Natural killer cell (primary cell): Measurements from ENCODE around the gene LPIN1. TPM values are rescaled to one million over a fixed set of nuclear protein-coding genes. Genes with fewer than 3 reads are reported as not detected.
"Not testable (repeated sequence)": the region's sequence is repeated elsewhere in the genome, so short reads cannot be mapped to it uniquely, and the experiment has no call there.

ENCODE experiments used
- ATAC-seq, 3 donors: fragments of 150-1000 bp in 2 of 3; fragments of 200-7000 bp in 1 of 3; cut with Tn5 transposase; 1 replicate in 1 of 3; 2 replicates in 2 of 3; pipeline ENCODE4 v1.10.0; 2021; ENCODE audit warnings: mild to moderate bottlenecking in 2 of 3, moderate library complexity in 2 of 3
- DNase-seq, 2 donors: peaks; one replicate each; pipeline versions ENCODE4 v3.0.0 to v3.0.0-alpha.2; 2013 to 2021; ENCODE audit warnings: mixed read lengths in 1 of 2
- H3K27ac ChIP-seq: one replicate; pipeline ENCODE4 v1.5.1; 2013; ENCODE audit warnings: mild to moderate bottlenecking, low read length
- H3K27me3 ChIP-seq: one replicate; pipeline ENCODE4 v1.6.1; 2013; ENCODE audit warnings: low read length; ENCODE audit not compliant: control insufficient read depth, insufficient read depth
- H3K36me3 ChIP-seq: one replicate; pipeline ENCODE4 v1.6.1; 2013; ENCODE audit warnings: low read length; ENCODE audit not compliant: control insufficient read depth, insufficient read depth
- H3K4me1 ChIP-seq: one replicate; pipeline ENCODE4 v1.6.1; 2013; ENCODE audit warnings: low read length; ENCODE audit not compliant: control insufficient read depth, insufficient read depth
- H3K4me3 ChIP-seq: one replicate; pipeline ENCODE4 v1.5.1; 2013; ENCODE audit warnings: low read length
- H3K9me3 ChIP-seq: one replicate; pipeline ENCODE4 v1.6.1; 2013; ENCODE audit warnings: low read length; ENCODE audit not compliant: control insufficient read depth, insufficient read depth
- H3K27ac Mint-ChIP-seq, 2 donors: one replicate each; pipeline ENCODE4 v1.8.0; 2022; ENCODE audit warnings: mild to moderate bottlenecking in 2 of 2, mixed read lengths in 2 of 2, moderate library complexity in 1 of 2
- H3K27me3 Mint-ChIP-seq, 2 donors: one replicate each; pipeline ENCODE4 v1.8.0; 2022; ENCODE audit warnings: low read depth in 2 of 2, mixed read lengths in 2 of 2
- H3K36me3 Mint-ChIP-seq: one replicate; pipeline ENCODE4 v1.8.0; 2022; ENCODE audit warnings: mixed read lengths
- H3K4me1 Mint-ChIP-seq, 2 donors: one replicate each; pipeline ENCODE4 v1.8.0; 2022; ENCODE audit warnings: mixed read lengths in 2 of 2
- H3K4me3 Mint-ChIP-seq: one replicate; pipeline ENCODE4 v1.8.0; 2022; ENCODE audit warnings: mild to moderate bottlenecking, moderate library complexity, mixed read lengths
- H3K9me3 Mint-ChIP-seq, 2 donors: one replicate each; pipeline ENCODE4 v1.8.0; 2022; ENCODE audit warnings: mixed read lengths in 2 of 2
- WGBS: methylation state at CpG from one replicate; pipeline ENCODE4 v1.1.7; 2013; ENCODE audit warnings: missing lambda C conversion rate; ENCODE audit not compliant: insufficient coverage; 5-methylcytosine and 5-hydroxymethylcytosine counted together
- intact Hi-C: fragments of 100-400 bp; cut with micrococcal nuclease; formaldehyde crosslinking; loops from one replicate; pipeline ENCODE4 v1.14.2; 2022
- total RNA-seq, 4 donors: library from RNA; stranded (reverse); fragments of 120-200 nt in 1 of 4; gene quantifications; one replicate each; pipeline versions ENCODE4 v1.2.3 to v1.2.4, GENCODE V29; 2013 to 2022
- TF ChIP-seq, protein P1 (sequence below): fragments of 200-600 bp; IDR thresholded peaks from one replicate; pipeline ENCODE4 v1.8.0; 2022; ENCODE audit warnings: antibody characterized with exemption

LPIN1 gene
- total RNA-seq, 3 donors from 2014 or later (not counting 1 experiment from before 2014, with no cell fraction given), result 95.0 to 122 (median 118) TPM

DNA sequence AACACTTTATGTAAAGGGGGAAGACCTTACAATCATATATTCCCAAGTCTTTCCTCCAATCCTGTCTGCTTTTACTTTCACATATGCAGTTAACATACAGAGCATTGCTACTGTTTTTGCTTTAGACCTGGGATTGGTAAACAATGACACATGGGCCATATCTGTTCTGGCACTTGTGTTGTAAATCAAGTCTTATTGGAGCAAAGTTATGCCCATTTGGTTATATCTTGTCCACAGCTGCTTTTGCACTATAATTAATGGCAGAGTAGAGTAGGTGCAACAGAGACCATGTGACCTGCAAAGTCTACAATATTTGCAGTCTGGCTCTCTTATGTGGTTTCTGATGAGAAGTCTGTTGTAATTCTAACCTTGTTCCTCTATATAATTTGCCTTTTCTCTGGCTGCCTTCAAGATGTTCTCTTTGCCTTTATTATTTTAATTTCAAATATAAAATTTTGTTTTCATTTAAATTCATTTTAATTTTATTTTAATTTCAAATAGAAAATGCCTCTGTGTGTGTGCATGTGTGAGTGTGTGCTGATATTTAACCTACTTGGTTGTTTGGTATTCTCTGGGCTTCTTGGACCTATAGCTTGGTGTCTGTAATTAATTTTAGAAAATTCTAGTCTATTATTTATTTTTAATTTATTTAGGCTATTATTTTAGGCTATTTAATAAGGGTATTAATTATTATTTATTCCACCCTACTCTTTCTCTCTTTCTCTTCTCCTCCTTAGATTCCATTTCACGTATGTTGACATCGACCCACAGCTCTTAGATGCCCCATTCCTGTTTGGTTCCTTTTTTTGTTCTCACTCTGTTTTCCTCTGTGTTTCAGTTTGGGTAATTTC, 16.8 kb upstream of the LPIN1 start:
- intact Hi-C loops, result no loop called here
- no peak for ATAC-seq

DNA sequence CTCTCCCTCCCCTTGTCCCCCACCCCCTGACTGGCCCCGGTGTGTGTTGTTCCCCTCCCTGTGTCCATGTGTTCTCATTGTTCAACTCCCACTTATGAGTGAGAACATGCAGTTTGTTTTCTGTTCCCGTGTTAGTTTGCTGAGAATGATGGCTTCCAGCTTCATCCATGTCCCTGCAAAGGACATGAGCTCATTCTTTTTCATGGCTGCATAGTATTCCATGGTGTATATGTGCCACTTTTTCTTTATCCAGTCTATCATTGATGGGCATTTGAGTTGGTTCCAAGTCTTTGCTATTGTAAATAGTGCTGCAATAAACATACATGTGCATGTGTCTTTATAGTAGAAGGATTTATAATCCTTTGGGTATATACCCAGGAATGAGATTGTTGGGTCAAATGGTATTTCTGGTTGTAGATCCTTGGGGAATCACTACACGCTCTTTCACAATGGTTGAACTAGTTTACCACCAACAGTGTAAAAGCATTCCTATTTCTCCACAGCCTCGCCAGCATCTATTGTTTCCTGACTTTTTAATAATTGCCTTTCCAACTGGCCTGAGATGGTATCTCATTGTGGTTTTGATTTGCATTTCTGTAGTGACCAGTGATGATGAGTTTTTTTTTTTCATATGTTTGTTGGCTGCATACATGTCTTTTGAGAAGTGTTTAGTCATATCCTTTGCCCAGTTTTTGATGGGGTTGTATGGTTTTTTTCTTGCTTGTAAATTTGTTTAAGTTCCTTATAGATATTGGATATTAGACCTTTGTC, 15.0 kb upstream of the LPIN1 start:
- peaks cover 26 to 36% of the 10 kb centered on the region in 2 donors for H3K27me3 Mint-ChIP-seq
- H3K4me3 ChIP-seq, H3K9me3 Mint-ChIP-seq, H3K36me3 ChIP-seq, H3K27me3 ChIP-seq, H3K27ac ChIP-seq, intact Hi-C loops, DNase-seq, H3K9me3 ChIP-seq, H3K4me3 Mint-ChIP-seq, H3K4me1 Mint-ChIP-seq, ATAC-seq, H3K36me3 Mint-ChIP-seq, H3K27ac Mint-ChIP-seq, H3K4me1 ChIP-seq: not testable (repeated sequence)
- 96% methylated on average over 4 of the region's 4 CpGs for WGBS

More for the DNA sequence above, 16.8 kb upstream of the LPIN1 start:
- H3K27me3 ChIP-seq, result peaks cover 3% of the 10 kb centered on the region
- no peak overlapping the region for H3K27ac ChIP-seq
- Mint-ChIP-seq H3K4me1 (no peaks in the 10 kb centered on the region), H3K4me3 (no peak overlapping the region), H3K27ac (no peak overlapping the region), H3K27me3 (peaks cover 26 to 36% of the 10 kb centered on the region in 2 donors), H3K36me3 (no peaks in the 10 kb centered on the region), H3K9me3 (no peaks in the 10 kb centered on the region)
- no peak for DNase-seq
- no peaks in the 10 kb centered on the region for H3K9me3 ChIP-seq
- H3K4me3 ChIP-seq, result no peak overlapping the region
- no peaks in the 10 kb centered on the region for H3K36me3 ChIP-seq
- H3K4me1 ChIP-seq, result no peaks in the 10 kb centered on the region
- TF ChIP-seq, protein P1, sequence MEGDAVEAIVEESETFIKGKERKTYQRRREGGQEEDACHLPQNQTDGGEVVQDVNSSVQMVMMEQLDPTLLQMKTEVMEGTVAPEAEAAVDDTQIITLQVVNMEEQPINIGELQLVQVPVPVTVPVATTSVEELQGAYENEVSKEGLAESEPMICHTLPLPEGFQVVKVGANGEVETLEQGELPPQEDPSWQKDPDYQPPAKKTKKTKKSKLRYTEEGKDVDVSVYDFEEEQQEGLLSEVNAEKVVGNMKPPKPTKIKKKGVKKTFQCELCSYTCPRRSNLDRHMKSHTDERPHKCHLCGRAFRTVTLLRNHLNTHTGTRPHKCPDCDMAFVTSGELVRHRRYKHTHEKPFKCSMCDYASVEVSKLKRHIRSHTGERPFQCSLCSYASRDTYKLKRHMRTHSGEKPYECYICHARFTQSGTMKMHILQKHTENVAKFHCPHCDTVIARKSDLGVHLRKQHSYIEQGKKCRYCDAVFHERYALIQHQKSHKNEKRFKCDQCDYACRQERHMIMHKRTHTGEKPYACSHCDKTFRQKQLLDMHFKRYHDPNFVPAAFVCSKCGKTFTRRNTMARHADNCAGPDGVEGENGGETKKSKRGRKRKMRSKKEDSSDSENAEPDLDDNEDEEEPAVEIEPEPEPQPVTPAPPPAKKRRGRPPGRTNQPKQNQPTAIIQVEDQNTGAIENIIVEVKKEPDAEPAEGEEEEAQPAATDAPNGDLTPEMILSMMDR, result no peak
- 83% methylated on average over 2 of the region's 2 CpGs for WGBS

DNA sequence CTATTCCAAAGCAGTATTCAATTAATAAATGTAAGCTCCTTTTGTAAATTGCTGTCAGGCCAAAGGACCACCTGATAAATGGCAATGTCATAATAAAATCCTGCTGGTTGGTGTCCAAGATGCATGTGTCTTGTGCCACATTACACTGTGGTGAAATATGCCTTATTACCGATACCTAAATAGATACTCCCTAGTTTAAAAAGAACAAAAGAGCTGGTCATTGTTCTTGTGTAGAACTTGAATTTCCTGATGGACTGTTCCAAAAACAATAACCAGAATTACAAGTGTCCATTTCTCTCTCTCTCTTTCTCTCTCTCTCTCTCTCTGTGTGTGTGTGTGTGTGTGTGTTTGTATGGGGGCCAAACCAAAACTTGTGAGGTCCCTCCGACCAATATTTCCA, 13.8 kb upstream of the LPIN1 start:
- Mint-ChIP-seq H3K27ac (no peak overlapping the region), H3K27me3 (peaks cover 18 to 27% of the 10 kb centered on the region in 2 donors), H3K36me3 (no peaks in the 10 kb centered on the region), H3K9me3 (no peaks in the 10 kb centered on the region), H3K4me1 (no peaks in the 10 kb centered on the region), H3K4me3 (no peak overlapping the region)
- Histone ChIP-seq H3K27ac (no peak overlapping the region), H3K4me3 (no peak overlapping the region), H3K9me3 (no peaks in the 10 kb centered on the region), H3K27me3 (peaks cover 5% of the 10 kb centered on the region), H3K4me1 (no peaks in the 10 kb centered on the region), H3K36me3 (no peaks in the 10 kb centered on the region)
- no peak for ATAC-seq
- intact Hi-C loops, result no loop called here
- DNase-seq, result no peak
- TF ChIP-seq, protein P1, result no peak
- WGBS, result no CpG with 5 or more reads among the region's 2 CpGs

DNA sequence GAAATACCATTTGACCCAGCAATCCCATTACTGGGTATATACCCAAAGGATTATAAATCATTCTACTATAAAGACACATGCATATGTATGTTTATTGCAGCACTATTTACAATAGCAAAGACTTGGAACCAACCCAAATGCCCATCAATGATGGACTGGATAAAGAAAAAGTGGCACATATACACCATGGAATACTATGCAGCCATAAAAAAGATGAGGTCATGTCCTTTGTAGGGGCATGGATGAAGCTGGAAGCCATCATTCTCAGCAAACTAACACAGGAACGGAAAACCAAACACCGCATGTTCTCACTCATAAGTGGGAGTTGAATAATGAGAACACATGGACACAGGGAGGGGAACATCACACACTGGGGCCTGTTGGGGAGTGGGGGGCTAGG, 8.6 kb upstream of the LPIN1 start:
- H3K27me3 ChIP-seq, H3K4me3 ChIP-seq, H3K4me1 ChIP-seq, H3K36me3 ChIP-seq, ATAC-seq, H3K27ac Mint-ChIP-seq, H3K27ac ChIP-seq, H3K4me3 Mint-ChIP-seq, H3K36me3 Mint-ChIP-seq, H3K9me3 Mint-ChIP-seq, H3K4me1 Mint-ChIP-seq, DNase-seq, H3K9me3 ChIP-seq: not testable (repeated sequence)
- intact Hi-C loops, result loop anchor here (1.0 kb wide), 1 partner anchor 41 kb away; no protein-coding TSS in a partner anchor
- H3K27me3 Mint-ChIP-seq, result peaks cover 5 to 17% of the 10 kb centered on the region in 2 donors
- WGBS, result no CpG with 5 or more reads among the region's 2 CpGs
